ENCODE results near the gene NEURL1.
"Not testable (repeated sequence)": the region's sequence is repeated elsewhere in the genome, so short reads cannot be mapped to it uniquely, and the experiment has no call there.

Gene NEURL1

GRCh38 chr10:103472005-103472404 lies 21.5 kb upstream of the NEURL1 start:
- ATAC-seq (replicated peaks) (peak; percentile 55 to 56), DNase-seq (peak; percentile 60)
- Mint-ChIP-seq H3K4me1 (peaks cover 32 to 49% of the 10 kb centered on the region in 2 donors), H3K27ac (peak overlapping the region; percentile 94), H3K4me3 (peak overlapping the region; percentile 71 to 77), H3K9me3 (peaks cover 0 to 3% of the 10 kb centered on the region in 2 donors), H3K36me3 (peaks cover 0 to 5% of the 10 kb centered on the region in 2 donors), H3K27me3 (no peaks in the 10 kb centered on the region)

GRCh38 chr10:103473261-103473671 lies 20.2 kb upstream of the NEURL1 start:
- H3K27ac Mint-ChIP-seq, result no peak overlapping the region

GRCh38 chr10:103474077-103474476 lies 19.4 kb upstream of the NEURL1 start:
- H3K36me3 Mint-ChIP-seq, result peaks cover 0 to 5% of the 10 kb centered on the region in 2 donors
- H3K4me3 Mint-ChIP-seq, result no peak overlapping the region
- H3K4me1 Mint-ChIP-seq, result peaks cover 22 to 33% of the 10 kb centered on the region in 2 donors
- DNase-seq, result no peak
- peaks cover 0 to 6% of the 10 kb centered on the region in 2 donors for H3K27me3 Mint-ChIP-seq
- H3K27ac Mint-ChIP-seq, result no peak overlapping the region
- ATAC-seq (replicated peaks), result no peak
- peaks cover 0 to 3% of the 10 kb centered on the region in 2 donors for H3K9me3 Mint-ChIP-seq

More at GRCh38 chr10:103473261-103473671, 20.2 kb upstream of the NEURL1 start:
- no peak overlapping the region for H3K4me3 Mint-ChIP-seq
- peaks cover 0 to 3% of the 10 kb centered on the region in 2 donors for H3K9me3 Mint-ChIP-seq
- DNase-seq (no peak), ATAC-seq (replicated peaks) (no peak)
- H3K27me3 Mint-ChIP-seq, result peaks cover 0 to 4% of the 10 kb centered on the region in 2 donors
- H3K36me3 Mint-ChIP-seq, result peaks cover 0 to 5% of the 10 kb centered on the region in 2 donors
- H3K4me1 Mint-ChIP-seq, result peaks cover 23 to 36% of the 10 kb centered on the region in 2 donors

GRCh38 chr10:103475437-103475836 lies 18.1 kb upstream of the NEURL1 start:
- peaks cover 0 to 3% of the 10 kb centered on the region in 2 donors for H3K9me3 Mint-ChIP-seq
- H3K4me3 Mint-ChIP-seq, result no peak overlapping the region
- H3K36me3 Mint-ChIP-seq, result peaks cover 0 to 4% of the 10 kb centered on the region in 2 donors
- H3K4me1 Mint-ChIP-seq, result peaks cover 15 to 24% of the 10 kb centered on the region in 2 donors
- no peak overlapping the region for H3K27ac Mint-ChIP-seq
- peaks cover 0 to 6% of the 10 kb centered on the region in 2 donors for H3K27me3 Mint-ChIP-seq
- DNase-seq (no peak), ATAC-seq (replicated peaks) (no peak)

- Mint-ChIP-seq H3K36me3 (no peaks in the 10 kb centered on the region), H3K4me1 (peaks cover 8 to 16% of the 10 kb centered on the region in 2 donors), H3K27me3 (peaks cover 0 to 6% of the 10 kb centered on the region in 2 donors), H3K4me3 (no peak overlapping the region), H3K9me3 (no peaks in the 10 kb centered on the region), H3K27ac (no peak overlapping the region)
- DNase-seq (no peak), ATAC-seq (replicated peaks) (no peak)
Observed at GRCh38 chr10:103476046-103476768, 17.3 kb upstream of the NEURL1 start.

GRCh38 chr10:103478671-103479070 lies 14.8 kb upstream of the NEURL1 start:
- Mint-ChIP-seq H3K27ac (no peak overlapping the region), H3K36me3 (no peaks in the 10 kb centered on the region), H3K4me1 (peaks cover 7 to 8% of the 10 kb centered on the region in 2 donors), H3K9me3 (no peaks in the 10 kb centered on the region), H3K27me3 (peaks cover 0 to 6% of the 10 kb centered on the region in 2 donors), H3K4me3 (no peak overlapping the region)
- DNase-seq, result no peak
- no peak for ATAC-seq (replicated peaks)

GRCh38 chr10:103479135-103479534 lies 14.4 kb upstream of the NEURL1 start, which contains the start of gene CALHM3:
Gene CALHM3 (minus strand): TSS chr10:103479240. CDS start chr10:103479032, 208 bp downstream.
- ATAC-seq (replicated peaks), result no peak

GRCh38 chr10:103480521-103480920 lies 13.0 kb upstream of the NEURL1 start:
- Mint-ChIP-seq H3K9me3 (no peaks in the 10 kb centered on the region), H3K4me3 (no peak overlapping the region), H3K27ac (no peak overlapping the region), H3K27me3 (peaks cover 0 to 7% of the 10 kb centered on the region in 2 donors), H3K4me1 (peaks cover 4 to 10% of the 10 kb centered on the region in 2 donors), H3K36me3 (no peaks in the 10 kb centered on the region)
- DNase-seq, result no peak
- no peak for ATAC-seq (replicated peaks)

More at GRCh38 chr10:103479135-103479534, 14.4 kb upstream of the NEURL1 start, which contains the start of gene CALHM3:
- Mint-ChIP-seq H3K4me1 (peaks cover 5 to 8% of the 10 kb centered on the region in 2 donors), H3K27me3 (peaks cover 0 to 6% of the 10 kb centered on the region in 2 donors), H3K27ac (peak within 1 kb of the TSS; percentile 9), H3K4me3 (no peak within 1 kb of the TSS), H3K36me3 (no peaks in the 10 kb centered on the region), H3K9me3 (no peaks in the 10 kb centered on the region)
- DNase-seq, result no peak

- H3K4me3 Mint-ChIP-seq, result no peak overlapping the region
- DNase-seq, result no peak
- no peaks in the 10 kb centered on the region for H3K36me3 Mint-ChIP-seq
- H3K27ac Mint-ChIP-seq, result no peak overlapping the region
- H3K4me1 Mint-ChIP-seq, result peaks cover 8 to 15% of the 10 kb centered on the region in 2 donors
- peak; percentile 84 to 91 for ATAC-seq (replicated peaks)
- no peaks in the 10 kb centered on the region for H3K9me3 Mint-ChIP-seq
- peaks cover 0 to 13% of the 10 kb centered on the region in 2 donors for H3K27me3 Mint-ChIP-seq
Observed at GRCh38 chr10:103481974-103482531, 11.5 kb upstream of the NEURL1 start.

- Mint-ChIP-seq H3K4me1 (peaks cover 23 to 36% of the 10 kb centered on the region in 2 donors), H3K27me3 (peaks cover 8 to 18% of the 10 kb centered on the region in 2 donors)
- not testable (repeated sequence) for H3K36me3 Mint-ChIP-seq; ATAC-seq (replicated peaks); H3K9me3 Mint-ChIP-seq; DNase-seq; H3K4me3 Mint-ChIP-seq; H3K27ac Mint-ChIP-seq
Observed at GRCh38 chr10:103486635-103487409, 6.7 kb upstream of the NEURL1 start.

- Mint-ChIP-seq H3K4me3 (no peak overlapping the region), H3K27me3 (peaks cover 14 to 23% of the 10 kb centered on the region in 2 donors), H3K27ac (no peak overlapping the region), H3K9me3 (no peaks in the 10 kb centered on the region), H3K36me3 (no peaks in the 10 kb centered on the region), H3K4me1 (peaks cover 21 to 38% of the 10 kb centered on the region in 2 donors)
- ATAC-seq (replicated peaks) (no peak), DNase-seq (no peak)
Observed at GRCh38 chr10:103487410-103487708, 6.1 kb upstream of the NEURL1 start.

- no peak overlapping the region for H3K27ac Mint-ChIP-seq
- H3K36me3 Mint-ChIP-seq, result no peaks in the 10 kb centered on the region
- ATAC-seq (replicated peaks) (peak; percentile 38 to 41), DNase-seq (no peak)
- no peaks in the 10 kb centered on the region for H3K9me3 Mint-ChIP-seq
- H3K27me3 Mint-ChIP-seq, result peaks cover 37 to 50% of the 10 kb centered on the region in 2 donors
- no peak overlapping the region for H3K4me3 Mint-ChIP-seq
- H3K4me1 Mint-ChIP-seq, result peaks cover 29 to 48% of the 10 kb centered on the region in 2 donors
Observed at GRCh38 chr10:103490986-103491314, 2.6 kb upstream of the NEURL1 start.

GRCh38 chr10:103491729-103492364 lies 1.7 kb upstream of the NEURL1 start:
- H3K4me1 Mint-ChIP-seq, result peaks cover 29 to 44% of the 10 kb centered on the region in 2 donors
- ATAC-seq (replicated peaks), result no peak
- DNase-seq, result no peak
- peaks cover 37 to 52% of the 10 kb centered on the region in 2 donors for H3K27me3 Mint-ChIP-seq
- H3K27ac Mint-ChIP-seq, result peak overlapping the region; percentile 43
- no peaks in the 10 kb centered on the region for H3K9me3 Mint-ChIP-seq
- H3K36me3 Mint-ChIP-seq, result no peaks in the 10 kb centered on the region
- H3K4me3 Mint-ChIP-seq, result no peak overlapping the region
